ENCODE measurements around the gene BOLL.

DNA sequence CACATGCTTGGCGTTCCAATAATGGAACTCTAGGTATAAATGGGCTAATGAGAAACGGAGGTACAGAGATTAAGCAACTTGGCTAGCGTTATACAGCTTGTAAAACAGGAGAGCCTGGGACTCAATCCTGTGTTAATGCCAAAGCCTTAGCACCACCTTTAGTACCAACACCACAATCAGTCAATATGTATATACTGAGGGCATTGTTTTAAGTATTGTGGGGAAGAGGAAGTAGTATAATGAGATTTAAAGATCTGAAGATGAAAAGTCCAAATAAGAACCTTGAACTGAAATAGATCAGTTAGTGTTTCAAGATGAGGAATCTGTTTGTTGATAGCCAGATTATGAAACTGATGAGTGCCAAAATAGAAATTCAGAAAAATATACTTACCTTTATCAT is 71.8 kb downstream of the BOLL start:
- TF ChIP-seq, protein P1, sequence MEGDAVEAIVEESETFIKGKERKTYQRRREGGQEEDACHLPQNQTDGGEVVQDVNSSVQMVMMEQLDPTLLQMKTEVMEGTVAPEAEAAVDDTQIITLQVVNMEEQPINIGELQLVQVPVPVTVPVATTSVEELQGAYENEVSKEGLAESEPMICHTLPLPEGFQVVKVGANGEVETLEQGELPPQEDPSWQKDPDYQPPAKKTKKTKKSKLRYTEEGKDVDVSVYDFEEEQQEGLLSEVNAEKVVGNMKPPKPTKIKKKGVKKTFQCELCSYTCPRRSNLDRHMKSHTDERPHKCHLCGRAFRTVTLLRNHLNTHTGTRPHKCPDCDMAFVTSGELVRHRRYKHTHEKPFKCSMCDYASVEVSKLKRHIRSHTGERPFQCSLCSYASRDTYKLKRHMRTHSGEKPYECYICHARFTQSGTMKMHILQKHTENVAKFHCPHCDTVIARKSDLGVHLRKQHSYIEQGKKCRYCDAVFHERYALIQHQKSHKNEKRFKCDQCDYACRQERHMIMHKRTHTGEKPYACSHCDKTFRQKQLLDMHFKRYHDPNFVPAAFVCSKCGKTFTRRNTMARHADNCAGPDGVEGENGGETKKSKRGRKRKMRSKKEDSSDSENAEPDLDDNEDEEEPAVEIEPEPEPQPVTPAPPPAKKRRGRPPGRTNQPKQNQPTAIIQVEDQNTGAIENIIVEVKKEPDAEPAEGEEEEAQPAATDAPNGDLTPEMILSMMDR (IDR thresholded peaks at IDR 0.05; ENCODE audit: low read depth, low read length, poor library complexity, severe bottlenecking) = no peak
- no peak for TF ChIP-seq EZH2phosphoT487 (IDR thresholded peaks at IDR 0.05; ENCODE audit: borderline replicate concordance, low read length)

All from DOHH2 (cell line).